GM10248 (cell line): ENCODE results near the gene STOX2.

ENCODE experiments used
- CTCF ChIA-PET: fragments of 300-600 bp; sonication (Branson Sonifier 250); formaldehyde crosslinking; extraction: SDS; loops from one replicate; lab custom pipeline; 2021; ENCODE audit warnings: antibody characterized with exemption; lab: Yijun Ruan, JAX
- POLR2A ChIA-PET: fragments of 350-650 bp; sonication (Branson Sonifier 250); formaldehyde crosslinking; extraction: SDS; loops from one replicate; lab custom pipeline; 2020; ENCODE audit warnings: antibody characterized with exemption; lab: Yijun Ruan, JAX
- DNase-seq: peaks from one replicate; pipeline ENCODE4 v3.0.0; 2012; ENCODE audit errors: extremely low spot score
- CTCF ChIP-seq: IDR thresholded peaks from 2 replicates; pipeline ENCODE4 v1.5.1; 2012; ENCODE audit warnings: mild to moderate bottlenecking, low read depth; ENCODE audit errors: extremely low read depth, missing control alignments, control extremely low read depth

STOX2 gene

GRCh38 chr4:183885205-183885720 is 19.8 kb upstream of the STOX2 start:
- TF ChIP-seq CTCF: no peak
- POLR2A ChIA-PET: no interaction called here
- DNase-seq: no peak
- CTCF ChIA-PET: interaction anchor here (0.9 to 1.0 kb wide), 2 partner anchors 12 to 39 kb away, joined by 3 to 4 read pairs; no protein-coding TSS in a partner anchor

GRCh38 chr4:183887351-183887750 is 17.8 kb upstream of the STOX2 start:
- no peak for DNase-seq
- ChIA-PET POLR2A (no interaction called here), CTCF (interaction anchor here (0.8 to 1.2 kb wide), 2 partner anchors 12 to 18 kb away, joined by 3 read pairs; no protein-coding TSS in a partner anchor)
- TF ChIP-seq CTCF: no peak

- no peak for TF ChIP-seq CTCF
- DNase-seq: no peak
- POLR2A ChIA-PET: no interaction called here
- CTCF ChIA-PET: interaction anchor here (0.9 to 1.5 kb wide), 2 partner anchors 11 to 30 kb away, joined by 3 read pairs; no protein-coding TSS in a partner anchor
Observed at GRCh38 chr4:183888564-183888963, 16.5 kb upstream of the STOX2 start.

GRCh38 chr4:183889190-183889589 is 15.9 kb upstream of the STOX2 start:
- no peak for DNase-seq
- POLR2A ChIA-PET: no interaction called here
- no peak for TF ChIP-seq CTCF
- CTCF ChIA-PET: interaction anchor here (1.5 kb wide), 1 partner anchor 31 kb away, joined by 3 read pairs; no protein-coding TSS in a partner anchor

GRCh38 chr4:183897193-183897592 is 7.9 kb upstream of the STOX2 start:
- ChIA-PET CTCF (interaction anchor here (1.1 to 2.0 kb wide), 3 partner anchors 12 to 270 kb away, joined by 3 to 6 read pairs (median 4); no protein-coding TSS in a partner anchor), POLR2A (no interaction called here)
- DNase-seq: no peak
- TF ChIP-seq CTCF: no peak

GRCh38 chr4:183898456-183898855 is 6.7 kb upstream of the STOX2 start:
- CTCF ChIA-PET: interaction anchor here (1.8 to 2.0 kb wide), 2 partner anchors 20 to 21 kb away, joined by 4 to 6 read pairs; no protein-coding TSS in a partner anchor
- DNase-seq: no peak
- POLR2A ChIA-PET: no interaction called here
- TF ChIP-seq CTCF: no peak
